GM12875 (cell line): ENCODE measurements around the gene GRIN1.

Experiments
- H3K4me3 ChIP-seq: one replicate; pipeline ENCODE4 v1.5.1; 2011; ENCODE audit warnings: low read depth, low read length, control low read depth
- CTCF ChIP-seq: IDR thresholded peaks from 2 replicates; pipeline ENCODE4 v1.5.1; 2011; ENCODE audit warnings: low read depth, mild to moderate bottlenecking, control low read depth, inconsistent platforms, low read length, moderate library complexity, borderline replicate concordance; ENCODE audit not compliant: insufficient read depth

The GRIN1 gene

DNA sequence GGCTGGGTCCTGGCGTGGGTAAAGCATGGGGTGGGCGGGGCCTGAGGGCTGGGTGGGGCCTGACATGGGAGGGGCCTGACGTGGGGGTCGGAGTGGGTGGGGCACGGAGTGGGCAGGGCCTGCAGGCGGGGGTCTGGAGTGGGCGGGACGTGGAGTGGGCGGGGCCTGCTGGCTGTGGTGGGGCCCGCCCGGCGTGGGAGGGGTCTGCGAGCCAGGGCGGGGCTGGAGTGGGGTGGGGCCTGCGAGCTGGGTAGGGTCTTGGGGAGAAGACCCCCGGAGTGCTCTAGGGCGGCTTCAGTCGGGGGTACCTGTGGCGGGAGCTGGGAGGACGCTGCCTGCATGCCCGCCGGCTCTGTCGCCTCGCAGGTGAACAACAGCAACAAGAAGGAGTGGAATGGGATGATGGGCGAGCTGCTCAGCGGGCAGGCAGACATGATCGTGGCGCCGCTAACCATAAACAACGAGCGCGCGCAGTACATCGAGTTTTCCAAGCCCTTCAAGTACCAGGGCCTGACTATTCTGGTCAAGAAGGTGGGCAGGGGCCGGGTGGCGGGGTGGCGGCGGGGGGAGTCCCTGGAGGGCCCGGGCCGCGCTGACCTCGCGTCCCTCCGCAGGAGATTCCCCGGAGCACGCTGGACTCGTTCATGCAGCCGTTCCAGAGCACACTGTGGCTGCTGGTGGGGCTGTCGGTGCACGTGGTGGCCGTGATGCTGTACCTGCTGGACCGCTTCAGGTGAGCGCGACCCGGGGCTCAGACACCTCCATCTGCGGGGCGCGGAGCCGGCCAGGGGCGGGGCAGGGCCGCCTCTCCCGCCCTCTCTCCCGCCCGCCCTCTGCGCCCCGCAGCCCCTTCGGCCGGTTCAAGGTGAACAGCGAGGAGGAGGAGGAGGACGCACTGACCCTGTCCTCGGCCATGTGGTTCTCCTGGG, 22.9 kb downstream of the GRIN1 start:
- H3K4me3 ChIP-seq: no peak overlapping the region
- no peak for TF ChIP-seq CTCF

DNA sequence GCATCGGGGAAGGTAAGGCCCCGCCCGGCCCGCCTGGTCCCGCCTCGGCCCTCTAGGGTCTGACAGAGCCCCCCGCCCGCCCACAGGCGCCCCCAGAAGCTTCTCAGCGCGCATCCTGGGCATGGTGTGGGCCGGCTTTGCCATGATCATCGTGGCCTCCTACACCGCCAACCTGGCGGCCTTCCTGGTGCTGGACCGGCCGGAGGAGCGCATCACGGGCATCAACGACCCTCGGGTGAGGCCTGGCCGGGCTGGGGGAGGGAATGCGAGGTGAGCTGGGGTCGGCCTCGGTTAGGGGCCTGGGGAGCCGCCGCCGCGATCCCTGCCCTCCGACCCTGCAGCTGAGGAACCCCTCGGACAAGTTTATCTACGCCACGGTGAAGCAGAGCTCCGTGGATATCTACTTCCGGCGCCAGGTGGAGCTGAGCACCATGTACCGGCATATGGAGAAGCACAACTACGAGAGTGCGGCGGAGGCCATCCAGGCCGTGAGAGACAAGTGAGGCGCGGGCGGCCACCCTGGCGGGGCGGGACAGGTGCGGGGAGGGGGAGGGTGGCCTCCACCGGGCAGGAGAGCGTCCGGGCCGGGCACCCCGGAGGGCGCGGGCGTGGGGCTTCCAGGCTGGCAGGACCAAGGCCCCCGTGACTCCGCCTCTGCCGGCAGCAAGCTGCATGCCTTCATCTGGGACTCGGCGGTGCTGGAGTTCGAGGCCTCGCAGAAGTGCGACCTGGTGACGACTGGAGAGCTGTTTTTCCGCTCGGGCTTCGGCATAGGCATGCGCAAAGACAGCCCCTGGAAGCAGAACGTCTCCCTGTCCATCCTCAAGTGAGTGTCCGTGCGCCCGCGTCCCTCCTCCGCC, 23.8 kb downstream of the GRIN1 start:
- TF ChIP-seq CTCF: no peak
- no peak overlapping the region for H3K4me3 ChIP-seq

DNA sequence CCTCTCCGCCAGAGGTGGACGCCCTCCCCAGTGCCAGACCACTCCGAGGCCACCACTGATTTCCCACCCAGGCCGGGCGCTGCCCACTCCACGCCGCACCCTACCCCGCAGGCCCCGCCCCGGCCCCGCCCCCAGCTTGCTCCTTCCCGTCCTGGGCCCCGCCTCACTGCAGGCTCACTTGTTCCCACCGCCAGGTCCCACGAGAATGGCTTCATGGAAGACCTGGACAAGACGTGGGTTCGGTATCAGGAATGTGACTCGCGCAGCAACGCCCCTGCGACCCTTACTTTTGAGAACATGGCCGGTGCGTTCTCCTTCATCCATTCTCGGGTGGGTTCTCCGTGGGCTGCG, 24.4 kb downstream of the GRIN1 start:
- H3K4me3 ChIP-seq: no peak overlapping the region
- no peak for TF ChIP-seq CTCF

DNA sequence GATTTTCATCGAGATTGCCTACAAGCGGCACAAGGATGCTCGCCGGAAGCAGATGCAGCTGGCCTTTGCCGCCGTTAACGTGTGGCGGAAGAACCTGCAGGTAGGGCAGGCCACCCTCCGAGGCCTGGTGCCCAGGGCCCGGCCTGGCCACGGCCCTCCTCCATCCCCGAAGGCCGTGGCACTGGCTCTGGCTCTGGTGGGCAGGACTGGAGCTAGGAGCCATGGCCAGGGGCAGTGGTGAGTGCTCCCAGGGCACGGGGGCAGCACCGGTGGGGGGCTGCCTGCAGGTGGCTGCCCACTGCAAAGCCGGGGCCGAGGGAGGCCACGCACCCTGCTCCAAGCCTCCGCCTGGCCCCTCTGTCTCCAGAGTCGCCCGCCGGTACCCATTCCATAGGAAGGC, 24.9 kb downstream of the GRIN1 start:
- no peak for TF ChIP-seq CTCF
- H3K4me3 ChIP-seq: no peak overlapping the region

DNA sequence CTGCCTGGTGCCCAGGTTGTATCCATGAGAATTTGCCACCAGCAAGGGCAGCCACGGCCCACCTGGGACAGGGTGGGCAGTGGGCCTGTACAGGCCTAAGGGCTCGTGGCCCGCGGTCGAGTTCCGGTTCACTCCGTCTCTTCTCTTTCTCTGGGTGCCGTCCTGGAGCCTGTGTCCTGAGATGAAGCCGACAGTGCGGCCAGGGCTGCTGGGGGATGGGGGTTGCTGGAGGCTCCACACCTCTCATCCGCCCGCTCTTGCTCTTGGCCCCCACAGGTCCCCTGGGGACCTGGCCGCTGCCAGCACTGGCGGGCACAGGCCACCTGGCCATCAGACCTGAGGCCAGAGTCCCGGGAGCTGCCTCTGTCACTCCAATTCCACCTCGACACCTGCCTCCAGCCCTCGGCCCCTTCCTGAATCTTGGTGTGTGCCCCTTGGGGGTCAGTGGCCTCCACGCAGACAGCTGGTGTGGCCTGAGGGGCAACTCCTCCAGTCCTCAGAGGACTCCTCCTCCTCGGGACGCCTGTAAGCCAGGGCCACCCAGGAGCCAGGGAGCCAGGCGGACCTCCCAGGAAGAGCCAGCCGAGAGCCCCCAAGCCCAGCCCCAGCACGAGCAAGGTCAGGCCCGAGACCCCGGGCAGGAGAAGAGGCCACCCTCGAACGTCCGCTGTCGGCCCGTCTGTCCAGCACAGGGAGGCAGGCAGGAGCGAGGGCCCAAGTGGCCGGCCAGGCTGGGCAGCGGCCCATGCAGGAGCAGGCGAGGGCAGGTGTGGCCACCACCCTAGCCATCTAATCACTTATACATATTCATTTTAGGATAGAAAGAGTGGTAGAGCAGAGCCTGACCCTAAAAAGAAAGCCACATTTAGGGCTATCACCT, 25.7 kb downstream of the GRIN1 start:
- H3K4me3 ChIP-seq: no peak overlapping the region
- no peak for TF ChIP-seq CTCF

- no peak overlapping the region for H3K4me3 ChIP-seq
- no peak for TF ChIP-seq CTCF
These were observed 26.4 kb downstream of the GRIN1 start for GRCh38 chr9:137165250-137165836.
